DOHH2 (cell line): Measurements from ENCODE around the gene LRMDA.

Source experiments
- CTCF ChIP-seq: fragments of 200-600 bp; sonication (generic); IDR thresholded peaks from one replicate; pipeline ENCODE4 v1.5.1; 2014; ENCODE audit warnings: antibody characterized with exemption, mild to moderate bottlenecking, low read depth, low read length; ENCODE audit not compliant: poor library complexity, severe bottlenecking
- EZH2phosphoT487 ChIP-seq: fragments of 200-600 bp; sonication (generic); IDR thresholded peaks from 2 replicates; pipeline ENCODE4 v1.6.1; 2017; ENCODE audit warnings: borderline replicate concordance, mild to moderate bottlenecking, antibody characterized with exemption, low read length, moderate library complexity, mixed read lengths

- TF ChIP-seq CTCF (no peak), EZH2phosphoT487 (no peak)
These were observed 44.2 kb downstream of the LRMDA start for GRCh38 chr10:75475460-75476182.
